GM21786 (cell line): ENCODE measurements around the gene OR51B6.
"Not testable (repeated sequence)": the region's sequence is repeated elsewhere in the genome, so short reads cannot be mapped to it uniquely, and the experiment has no call there.

Experiments
- ATAC-seq: cut with Tn5 transposase; IDR thresholded peaks from one replicate; pipeline ENCODE4 v1.9.1; 2021; ENCODE audit not compliant: unreplicated experiment

OR51B6 gene

GRCh38 chr11:5364214-5364613, 12.9 kb downstream of the OR51B6 start:
- ATAC-seq = no peak

GRCh38 chr11:5366365-5366764, 15.1 kb downstream of the OR51B6 start:
- ATAC-seq = not testable (repeated sequence)

- ATAC-seq = no peak
These were observed 15.5 kb downstream of the OR51B6 start for GRCh38 chr11:5366856-5367255.

- no peak for ATAC-seq
These were observed 16.3 kb downstream of the OR51B6 start for GRCh38 chr11:5367448-5368074.

- peak; percentile 58 for ATAC-seq
These were observed 17.3 kb downstream of the OR51B6 start for GRCh38 chr11:5368502-5369043.

GRCh38 chr11:5369789-5370188, 18.5 kb downstream of the OR51B6 start:
- ATAC-seq = peak; percentile 62

- ATAC-seq = peak; percentile 91
These were observed 29.5 kb downstream of the OR51B6 start for GRCh38 chr11:5380740-5381342.

GRCh38 chr11:5383576-5383975, 32.3 kb downstream of the OR51B6 start, which contains the start of gene OR51M1:
TSS of gene OR51M1 (plus strand) at chr11:5383812. CDS start at chr11:5389399, 5,587 bp downstream.
- ATAC-seq = no peak

- ATAC-seq = no peak
These were observed 33.0 kb downstream of the OR51B6 start for GRCh38 chr11:5384335-5384734.

- no peak for ATAC-seq
These were observed 38.9 kb downstream of the OR51B6 start for GRCh38 chr11:5390210-5390609.

GRCh38 chr11:5394091-5394490, 42.8 kb downstream of the OR51B6 start:
- ATAC-seq = no peak

GRCh38 chr11:5398936-5399335, 47.6 kb downstream of the OR51B6 start:
- no peak for ATAC-seq
